Measurements from ENCODE around the gene MARCHF10. TPM values are rescaled to one million over a fixed set of nuclear protein-coding genes. Genes with fewer than 3 reads are reported as not detected.

The MARCHF10 gene
- total and polyA plus RNA-seq, 2 donors (not counting 3 experiments of a cell fraction or from before 2014, with no cell fraction given): 0.11 TPM; not detected in 1

- Histone ChIP-seq H3K4me1 (ENCODE audit: control insufficient read depth, extremely low read depth, insufficient read depth, low read length) (peaks cover 3% of the 10 kb centered on the region), H3K9me3 (replicated peaks; ENCODE audit: control insufficient read depth, insufficient read depth, low read length) (no peaks in the 10 kb centered on the region), H3K79me2 (ENCODE audit: control insufficient read depth, insufficient read depth, low read length) (no peaks in the 10 kb centered on the region), H2AFZ (ENCODE audit: low read depth, low read length) (no peak overlapping the region), H3K36me3 (ENCODE audit: control insufficient read depth in 2 of 2, extremely low read depth in 1 of 2, insufficient read depth in 2 of 2, low read length in 2 of 2) (no peaks in the 10 kb centered on the region), H4K20me1 (replicated peaks; ENCODE audit: control insufficient read depth, extremely low read depth, insufficient read depth, low read length) (no peaks in the 10 kb centered on the region), H3K9ac (replicated peaks; ENCODE audit: extremely low read depth, insufficient read depth, low read length) (no peak overlapping the region), H3K9me1 (replicated peaks; ENCODE audit: control insufficient read depth, extremely low read depth, insufficient read depth, low read length) (no peaks in the 10 kb centered on the region), H3K27me3 (ENCODE audit: control insufficient read depth in 2 of 2, insufficient read depth in 2 of 2, low read length in 2 of 2) (peaks cover 8 to 9% of the 10 kb centered on the region in 2 experiments), H3K27ac (ENCODE audit: insufficient read depth, low read depth, low read length) (no peak overlapping the region), H3K4me3 (replicated peaks in 1 of 3; ENCODE audit: insufficient read depth in 1 of 3, low read depth in 1 of 3, low read length in 3 of 3) (no peak overlapping the region), H3K4me2 (ENCODE audit: insufficient read depth, low read length) (no peak overlapping the region)
- intact Hi-C loops (cut with micrococcal nuclease) (no loop called here), dilution Hi-C loops (cut with MboI; ENCODE audit: extremely low pct_ligation_motif_present, low sequenced_read_pairs) (no loop called here)
- CTCF ChIA-PET: interaction anchor here (1.3 kb wide), 1 partner anchor 11 kb away, joined by 5 read pairs; no protein-coding TSS in a partner anchor
- POLR2A ChIA-PET: no interaction called here
- TF ChIP-seq MAX (IDR thresholded peaks at IDR 0.05; ENCODE audit: insufficient read depth, insufficient read length) (no peak), EZH2 (IDR thresholded peaks at IDR 0.05; ENCODE audit: borderline replicate concordance, low read depth, low read length, severe bottlenecking) (no peak), FOS (IDR thresholded peaks at IDR 0.05; ENCODE audit: borderline replicate concordance, insufficient read depth, low read length) (no peak), CTCF (IDR thresholded peaks at IDR 0.05; ENCODE audit: extremely low read depth in 1 of 2, insufficient read depth in 1 of 2, low read depth in 1 of 2, low read length in 2 of 2) (no peak), POLR2AphosphoS5 (IDR thresholded peaks at IDR 0.05; ENCODE audit: insufficient read depth, low read depth, low read length) (no peak), GATA2 (IDR thresholded peaks at IDR 0.05; ENCODE audit: insufficient read depth, insufficient read length, low read depth, low read length) (no peak), MYC (IDR thresholded peaks at IDR 0.05; ENCODE audit: low read depth, low read length) (no peak), POLR2A (IDR thresholded peaks at IDR 0.05; ENCODE audit: low read depth, low read length) (no peak), JUN (IDR thresholded peaks at IDR 0.05; ENCODE audit: borderline replicate concordance, insufficient read depth, insufficient read length, low read depth) (no peak)
- DNase-seq (ENCODE audit: low read depth, low spot score) (no peak), FAIRE-seq (no peak)
- no TSS peak for BruUV-seq (replicated peaks)
These were observed 84.3 kb downstream of the MARCHF10 start for GRCh38 chr17:62723842-62724241.
